Endothelial cell of coronary artery (primary cell): Measurements from ENCODE around the gene ZNF771. TPM values are rescaled to one million over a fixed set of nuclear protein-coding genes. Genes with fewer than 3 reads are reported as not detected.

Experiments used
- total RNA-seq: library from RNA; depleted of rRNA; stranded (reverse); fragments of >200 nt; gene quantifications from 2 replicates; pipeline ENCODE4 v1.2.3, GENCODE V29; 2014

The ZNF771 gene
- 7.9 and 9.9 TPM in 2 replicates for total RNA-seq

DNA sequence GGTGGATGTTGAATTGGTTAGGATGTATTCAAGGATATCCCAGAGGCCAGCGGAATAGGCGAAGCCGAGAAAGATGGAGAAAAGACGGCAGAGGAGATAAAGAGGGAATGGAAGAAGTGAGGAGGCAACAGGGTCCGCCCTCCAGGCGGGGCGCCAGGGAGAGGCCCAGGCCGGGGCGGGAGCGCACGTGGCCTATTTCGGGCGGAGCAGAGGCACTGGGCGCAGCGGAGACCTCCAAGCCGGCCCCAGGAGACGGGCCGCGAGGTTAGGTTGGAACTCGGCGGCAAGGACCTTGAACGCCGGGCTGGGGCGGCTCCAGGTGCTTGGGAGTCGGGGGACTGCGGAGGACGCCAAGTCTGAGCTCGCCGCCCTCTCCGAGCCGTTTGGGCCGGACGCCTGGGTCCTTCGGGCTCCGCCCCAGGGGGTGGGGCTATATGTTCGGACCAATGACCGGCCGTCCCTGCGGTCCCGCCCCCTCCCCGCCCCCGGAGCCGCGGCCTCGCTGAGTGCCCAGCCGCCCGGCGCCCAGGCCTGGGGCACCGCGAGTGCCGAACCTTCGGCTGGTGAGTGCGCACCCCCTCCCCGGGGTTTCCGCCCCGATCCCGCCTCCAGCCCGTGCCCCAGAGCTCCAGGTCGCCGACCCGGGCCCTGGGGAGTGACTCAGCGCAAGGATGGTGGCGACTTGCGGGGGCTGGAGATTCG, at the start of gene ZNF771:
Gene ZNF771, plus strand, starts transcription at position 505 of the 702 bp plus-strand sequence. CDS start 448 bp downstream, outside the sequence.

DNA sequence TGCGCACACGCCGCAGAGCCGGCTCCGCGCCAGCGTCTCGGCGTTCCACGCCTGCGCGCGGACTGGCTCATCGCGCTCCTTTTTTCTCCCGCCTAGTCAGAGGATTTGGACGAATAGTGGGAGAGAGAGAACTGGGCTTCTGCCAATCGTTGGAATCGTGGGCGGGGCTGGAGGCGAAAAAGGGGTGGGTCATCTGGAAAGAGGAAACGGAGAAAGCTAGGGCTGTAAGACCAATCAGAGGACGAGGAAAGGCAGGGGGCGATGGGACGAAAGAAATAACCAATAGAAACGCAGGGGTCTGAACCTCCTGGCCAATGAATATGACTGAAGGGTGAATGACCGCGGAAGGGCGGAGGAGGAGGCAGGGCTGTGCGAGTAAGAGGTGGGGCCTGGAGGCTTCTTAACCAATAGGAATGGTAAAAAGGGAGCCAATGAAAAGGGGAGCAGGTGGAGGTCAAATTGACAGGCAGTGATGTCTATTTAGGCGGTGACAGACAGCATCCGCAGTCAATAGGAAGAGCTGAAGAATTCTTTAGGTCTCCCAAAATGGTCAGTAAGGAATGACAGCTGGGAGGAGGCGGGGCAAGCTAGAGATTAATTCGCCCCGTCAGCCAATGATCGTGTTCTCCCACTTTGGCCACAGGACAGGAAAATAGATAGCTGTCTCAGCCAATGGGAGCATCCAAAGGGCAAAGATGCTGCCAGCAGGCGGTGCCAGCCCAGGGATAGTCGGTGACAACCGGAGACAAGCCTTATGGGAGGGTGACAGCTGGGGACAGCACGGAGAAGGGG, 36.8 kb upstream of the ZNF771 start, which contains the start of gene TBC1D10B:
Gene TBC1D10B, minus strand, starts transcription at position 39 of the 792 bp plus-strand sequence. CDS start 311 bp downstream, outside the sequence.

DNA sequence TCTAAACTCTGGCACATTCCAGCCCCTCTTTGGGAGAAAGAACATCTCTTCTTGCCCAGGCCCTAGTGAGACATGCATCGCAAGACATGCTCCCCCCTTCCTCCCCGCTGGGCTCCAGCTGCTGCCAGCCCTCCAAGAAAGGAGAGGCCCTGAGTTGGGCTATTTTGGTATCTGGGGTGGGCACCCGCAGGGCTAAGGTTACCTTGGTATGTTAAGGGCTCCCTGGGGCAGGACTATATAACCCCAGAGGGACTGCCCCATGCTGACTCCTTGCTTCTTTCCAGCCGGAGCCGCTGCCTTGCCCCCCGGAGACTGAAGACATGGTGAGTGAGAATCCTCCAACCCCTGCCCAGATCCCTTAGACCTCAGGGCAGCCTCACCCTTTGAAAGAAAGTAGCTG, 32.9 kb upstream of the ZNF771 start, which contains the start of gene MYL11:
Gene MYL11, plus strand, starts transcription at position 265 of the 400 bp plus-strand sequence. Its CDS starts 56 bp downstream, at position 321.

DNA sequence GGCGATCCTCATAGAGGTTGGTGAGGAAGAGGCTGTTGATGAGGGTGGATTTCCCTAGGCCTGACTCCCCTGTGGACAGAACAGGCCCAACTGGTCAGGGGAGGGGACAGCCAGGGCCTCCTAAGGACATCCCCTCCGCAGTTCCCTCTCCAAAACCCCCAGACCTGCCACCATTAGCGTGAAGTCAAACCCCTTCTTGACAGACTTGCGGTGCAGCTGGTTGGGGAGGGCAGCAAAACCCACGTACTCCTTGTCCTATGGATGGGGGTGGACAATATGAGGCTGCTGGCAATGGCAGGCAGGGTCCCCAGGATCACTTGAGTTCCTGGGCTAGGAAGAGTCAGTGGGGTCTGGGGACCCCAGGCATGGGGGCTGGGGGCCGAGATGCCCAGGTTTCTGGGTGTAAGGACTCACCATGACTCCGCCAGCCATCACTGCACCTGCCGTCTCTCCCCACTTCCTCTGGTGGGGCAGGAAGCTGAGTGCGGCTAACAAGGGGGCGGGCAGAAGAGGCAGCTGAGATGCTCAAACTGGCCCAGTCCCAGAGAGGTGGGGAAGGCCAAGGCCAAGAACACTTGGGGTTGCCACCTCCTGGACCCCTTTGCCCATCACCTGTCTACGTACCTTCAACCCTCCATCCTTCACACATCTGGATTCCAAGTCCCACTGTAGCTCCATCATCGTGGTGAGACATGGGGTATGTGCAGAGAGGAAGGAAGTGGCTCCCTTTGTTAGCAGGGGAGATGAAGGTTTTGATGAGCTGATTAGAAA, 25.1 kb upstream of the ZNF771 start, which contains the start of gene SEPTIN1:
Gene SEPTIN1, minus strand, starts transcription at position 451 of the 771 bp plus-strand sequence. Its CDS starts 19 bp downstream, at position 432.

DNA sequence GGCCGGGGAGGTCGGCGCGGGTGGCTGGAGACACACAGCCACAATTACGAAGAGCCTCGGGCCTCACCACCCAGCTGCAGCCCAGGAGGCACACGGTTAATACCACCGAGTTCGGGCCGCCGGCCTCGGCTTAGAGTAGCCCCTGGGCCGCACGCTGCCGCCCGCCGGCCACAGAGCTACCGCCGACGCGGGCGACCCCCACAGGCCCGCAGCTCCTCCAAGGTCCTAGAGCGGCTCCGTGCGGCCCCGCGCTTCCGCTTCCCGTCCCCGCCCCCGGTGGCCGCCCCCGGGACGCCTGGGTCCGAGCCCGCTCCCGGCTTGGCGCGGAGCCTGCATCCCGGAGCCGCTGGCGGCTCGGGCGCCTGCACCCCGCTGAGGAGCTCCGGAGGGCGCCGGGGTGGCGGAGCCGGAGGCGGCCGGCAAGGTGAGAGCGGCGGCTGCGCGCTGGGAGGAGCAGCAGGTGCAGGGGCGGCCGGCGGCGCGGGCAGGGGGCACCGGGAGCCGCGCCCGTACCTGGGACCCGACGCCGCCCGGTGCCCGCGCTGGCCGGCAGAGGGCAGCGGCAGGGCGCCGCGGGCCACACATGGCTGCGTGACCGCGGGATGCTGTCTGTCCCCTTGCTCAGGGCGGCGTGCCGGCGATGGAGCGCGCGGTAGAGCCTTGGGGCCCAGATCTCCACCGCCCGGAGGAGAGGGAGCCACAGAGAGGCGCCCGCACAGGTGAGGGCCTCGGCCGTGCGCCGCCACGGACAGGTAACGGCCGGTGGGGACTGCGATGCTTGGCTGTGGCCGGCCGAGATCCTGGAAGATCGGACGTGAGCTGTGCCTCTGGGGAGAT, 12.0 kb upstream of the ZNF771 start, which contains the start of gene ZNF48:
Gene ZNF48, plus strand, starts transcription at position 266 of the 837 bp plus-strand sequence. Its CDS starts 375 bp downstream, at position 641.

DNA sequence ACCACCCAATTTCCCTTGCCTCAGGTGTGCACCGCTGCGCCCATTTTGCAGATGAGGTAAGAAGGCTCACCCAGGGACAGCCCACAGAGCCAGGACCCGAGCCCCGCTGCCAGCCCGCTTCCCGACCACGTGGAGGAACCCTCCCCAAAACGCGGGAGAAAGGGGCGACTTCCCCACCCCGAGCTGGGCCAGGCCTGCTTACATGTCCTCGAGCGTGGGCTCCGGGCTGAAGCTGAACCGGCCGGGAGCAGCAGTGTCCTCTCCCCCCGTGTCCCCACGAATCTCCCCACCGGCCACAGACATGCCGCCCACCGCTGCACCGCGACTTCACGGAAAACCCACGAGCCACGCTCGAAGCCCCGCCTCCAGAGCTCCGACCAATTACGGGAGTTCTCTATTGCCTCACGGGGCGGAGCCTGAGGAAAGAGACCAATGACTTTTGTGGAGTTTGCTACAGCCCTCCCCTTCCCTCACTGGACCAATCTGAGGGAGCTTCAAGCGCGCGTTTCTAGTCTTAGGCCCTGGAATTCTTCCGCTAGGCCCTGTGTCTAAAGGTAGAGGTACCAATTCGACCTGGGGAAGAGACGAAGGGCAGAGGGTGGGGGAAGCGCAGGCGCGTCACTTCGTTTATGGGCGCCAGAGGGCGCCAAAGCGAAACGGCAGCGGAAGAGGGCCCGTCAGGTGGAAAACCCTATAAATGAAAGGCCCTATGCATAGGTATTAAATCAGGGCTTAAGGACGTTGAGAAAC, 22.4 kb downstream of the ZNF771 start, which contains the start of gene DCTPP1:
Gene DCTPP1, minus strand, starts transcription at position 353 of the 750 bp plus-strand sequence. Its CDS starts 50 bp downstream, at position 303.

DNA sequence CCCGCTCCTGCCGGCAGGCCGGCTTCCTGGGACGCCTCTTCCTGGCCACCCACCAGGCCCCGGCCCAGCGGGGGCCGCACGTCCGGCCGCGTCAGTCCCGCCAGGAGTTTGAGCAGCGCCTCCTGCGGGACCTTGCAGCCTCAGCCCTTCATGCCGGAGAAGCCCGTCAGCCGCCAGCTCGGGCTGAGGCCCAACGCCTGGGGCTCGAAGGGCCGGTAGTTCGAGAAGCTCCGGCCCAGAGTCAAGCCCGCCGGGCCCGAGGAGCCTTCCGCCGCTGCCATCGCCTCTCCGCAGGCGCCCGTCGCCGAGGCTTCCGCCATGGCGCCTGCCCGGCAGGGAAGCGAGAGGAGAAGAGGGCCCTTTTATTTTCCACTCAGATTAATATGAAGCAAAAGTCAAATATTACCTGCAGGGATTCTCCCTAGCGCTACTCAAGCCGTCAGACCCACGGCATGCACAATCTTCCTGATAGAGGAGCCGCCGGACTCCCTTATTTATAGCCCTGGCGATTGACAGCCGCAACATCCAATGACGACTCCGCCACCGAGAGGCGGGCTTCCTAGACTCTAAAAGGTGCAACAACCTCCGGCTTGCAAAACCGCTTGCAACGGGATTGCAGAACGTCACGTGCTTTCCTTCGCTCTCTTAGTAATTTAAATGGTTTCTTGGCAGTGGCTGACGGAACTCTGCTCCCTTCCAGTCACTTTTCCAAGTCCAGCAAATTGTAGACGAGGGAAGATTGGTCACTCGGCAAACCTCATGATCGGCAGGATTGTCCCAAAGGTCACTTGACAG, 38.2 kb downstream of the ZNF771 start, which contains the start of gene SEPHS2:
Gene SEPHS2, minus strand, starts transcription at position 467 of the 795 bp plus-strand sequence. Its CDS starts 147 bp downstream, at position 320.

Other genes starting within 250 kb of the ZNF771 start
- 0.75 and 2.7 TPM in 2 replicates for gene CORO1A, start 224.0 kb upstream of the ZNF771 start, total RNA-seq
- 39.0 and 39.6 TPM in 2 replicates for gene BOLA2B, start 213.9 kb upstream of the ZNF771 start, total RNA-seq
- 39.4 and 46.1 TPM in 2 replicates for gene SLX1A, start 213.7 kb upstream of the ZNF771 start, total RNA-seq
- 1.7 and 2.8 TPM in 2 replicates for gene SULT1A3, start 208.4 kb upstream of the ZNF771 start, total RNA-seq
- 0.94 and 1.3 TPM in 2 replicates for gene NPIPB13, start 159.1 kb upstream of the ZNF771 start, total RNA-seq
- gene CD2BP2, start 52.3 kb upstream of the ZNF771 start, total RNA-seq: 35.4 and 35.5 TPM in 2 replicates
- gene TBC1D10B, start 37.1 kb upstream of the ZNF771 start, total RNA-seq: 30.8 and 34.5 TPM in 2 replicates
- gene MYL11, start 32.8 kb upstream of the ZNF771 start, total RNA-seq: not detected in 2 replicates
- gene SEPTIN1, start 25.0 kb upstream of the ZNF771 start, total RNA-seq: 0.09 TPM in 1 of 2 replicates, not detected in the other
- 13.3 and 21.8 TPM in 2 replicates for gene ZNF48, start 12.2 kb upstream of the ZNF771 start, total RNA-seq
- gene DCTPP1, start 22.4 kb downstream of the ZNF771 start, total RNA-seq: 20.4 and 35.1 TPM in 2 replicates
- gene SEPHS2, start 38.3 kb downstream of the ZNF771 start, total RNA-seq: 13.6 and 13.8 TPM in 2 replicates
- gene ITGAL, start 65.1 kb downstream of the ZNF771 start, total RNA-seq: not detected in 2 replicates
- gene ZNF768, start 119.0 kb downstream of the ZNF771 start, total RNA-seq: 12.9 and 17.9 TPM in 2 replicates
- gene ZNF747, start 127.3 kb downstream of the ZNF771 start, total RNA-seq: 4.6 and 5.9 TPM in 2 replicates
- gene ZNF764, start 150.8 kb downstream of the ZNF771 start, total RNA-seq: 3.1 and 3.7 TPM in 2 replicates
- gene ZNF688, start 164.1 kb downstream of the ZNF771 start, total RNA-seq: 6.1 and 8.5 TPM in 2 replicates
- 7.1 and 9.4 TPM in 2 replicates for gene ZNF785, start 178.1 kb downstream of the ZNF771 start, total RNA-seq
- 3.1 and 3.5 TPM in 2 replicates for gene ZNF689, start 202.8 kb downstream of the ZNF771 start, total RNA-seq
- gene PRR14, start 243.4 kb downstream of the ZNF771 start, total RNA-seq: 3.8 and 5.0 TPM in 2 replicates